NCI-H82 treated with DMSO at 0.1 percent for 48 hours (cell line): Measurements from ENCODE around the gene HPGD.
"Not testable (repeated sequence)": the region's sequence is repeated elsewhere in the genome, so short reads cannot be mapped to it uniquely, and the experiment has no call there.

Experiments
- DNase-seq: peaks from one replicate; lab custom pipeline; 2025; ENCODE audit not compliant: unreplicated experiment; lab: John Stamatoyannopoulos, UW

HPGD gene

GRCh38 chr4:174528226-174528625 is 5.9 kb upstream of the HPGD start:
- no peak for DNase-seq

- DNase-seq = no peak
These were observed 4.4 kb upstream of the HPGD start for GRCh38 chr4:174526731-174527130.

DNA sequence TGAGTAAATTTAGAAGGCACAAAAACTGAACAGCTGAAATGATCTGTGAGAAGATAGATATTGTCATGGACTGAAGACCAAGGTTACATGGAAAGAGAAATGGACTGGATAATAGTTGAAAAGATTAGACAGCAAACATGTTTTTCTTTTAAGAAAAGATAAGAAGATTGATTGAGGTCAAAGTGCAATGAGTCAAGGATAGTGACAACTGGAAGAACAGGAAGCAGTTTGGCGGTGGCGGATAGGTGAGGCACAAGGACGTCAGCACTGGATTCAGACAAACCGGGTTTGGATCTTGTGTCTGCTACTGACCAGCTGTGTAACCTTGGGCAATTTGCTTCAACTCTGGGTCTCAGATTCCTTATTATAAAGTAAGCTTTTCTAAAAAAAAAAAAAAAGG is 2.0 kb upstream of the HPGD start:
- DNase-seq = no peak

DNA sequence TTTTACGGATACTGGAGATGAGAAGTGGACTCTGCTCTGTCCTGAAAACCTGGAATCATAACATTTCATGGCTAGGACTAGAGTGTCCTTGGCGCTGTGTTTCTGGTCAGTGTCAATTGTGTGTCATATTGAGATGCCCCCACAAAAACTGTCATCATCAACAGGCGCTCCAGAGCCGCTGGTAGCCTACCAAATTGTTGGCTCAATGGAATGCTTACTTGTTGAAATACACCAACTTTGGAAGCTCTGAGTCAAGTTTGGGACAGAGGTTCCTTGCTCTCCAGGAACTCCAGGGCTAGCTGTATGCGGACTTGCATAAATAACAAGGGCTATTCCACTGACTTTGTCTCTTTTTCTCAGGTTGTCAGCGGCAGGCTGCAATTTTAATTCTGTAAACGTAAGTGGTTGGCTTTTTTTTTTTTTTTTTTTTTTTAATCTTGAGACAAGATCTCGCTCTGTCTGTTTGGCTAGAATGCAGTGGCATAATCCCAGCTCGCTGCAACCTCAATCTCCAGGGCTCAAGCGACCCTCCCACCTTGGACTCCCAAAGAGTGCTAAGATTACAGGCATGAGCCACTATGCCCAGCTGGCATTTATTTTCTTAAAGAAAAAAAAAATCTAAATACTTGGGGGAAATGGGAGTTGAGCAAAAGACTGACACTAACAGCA is 871 bp upstream of the HPGD start:
- no peak for DNase-seq

DNA sequence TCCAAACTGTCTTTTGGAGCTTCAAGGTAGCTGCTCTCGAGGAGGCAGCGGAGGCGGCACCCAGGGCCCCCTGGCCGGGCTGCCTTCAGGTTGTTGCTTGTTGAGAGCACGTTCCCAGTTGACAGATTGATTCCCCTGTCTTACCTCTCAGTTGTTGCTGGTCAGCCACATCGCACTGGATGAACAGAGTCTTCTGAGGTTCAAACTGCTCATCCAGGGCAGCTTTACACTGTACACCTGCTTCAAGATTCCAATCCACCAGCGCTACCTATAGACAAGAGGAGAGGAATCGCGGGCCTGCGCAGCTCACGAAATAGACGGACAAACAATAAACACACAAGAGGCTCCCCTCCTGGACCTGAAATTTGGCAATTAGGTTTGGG is 497 bp downstream of the HPGD start:
- no peak for DNase-seq

DNA sequence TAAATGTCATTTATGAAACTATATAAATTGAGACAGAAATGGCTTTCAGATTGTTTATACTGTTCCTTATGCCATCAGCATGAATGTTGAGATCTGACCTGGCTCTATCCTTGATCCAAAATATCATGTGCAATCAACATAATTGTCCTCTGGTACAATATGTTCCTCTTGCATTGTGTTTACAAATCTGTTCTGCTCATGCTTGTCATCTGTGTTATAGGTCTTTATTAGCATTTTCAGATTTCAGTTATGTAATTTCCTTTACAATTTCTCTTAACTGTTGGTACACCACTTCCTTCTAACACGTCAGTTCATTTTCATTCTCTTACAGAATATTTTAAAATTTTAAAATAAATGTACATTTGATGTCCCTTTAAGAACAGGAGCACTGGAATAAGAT is 1.6 kb downstream of the HPGD start:
- no peak for DNase-seq

DNA sequence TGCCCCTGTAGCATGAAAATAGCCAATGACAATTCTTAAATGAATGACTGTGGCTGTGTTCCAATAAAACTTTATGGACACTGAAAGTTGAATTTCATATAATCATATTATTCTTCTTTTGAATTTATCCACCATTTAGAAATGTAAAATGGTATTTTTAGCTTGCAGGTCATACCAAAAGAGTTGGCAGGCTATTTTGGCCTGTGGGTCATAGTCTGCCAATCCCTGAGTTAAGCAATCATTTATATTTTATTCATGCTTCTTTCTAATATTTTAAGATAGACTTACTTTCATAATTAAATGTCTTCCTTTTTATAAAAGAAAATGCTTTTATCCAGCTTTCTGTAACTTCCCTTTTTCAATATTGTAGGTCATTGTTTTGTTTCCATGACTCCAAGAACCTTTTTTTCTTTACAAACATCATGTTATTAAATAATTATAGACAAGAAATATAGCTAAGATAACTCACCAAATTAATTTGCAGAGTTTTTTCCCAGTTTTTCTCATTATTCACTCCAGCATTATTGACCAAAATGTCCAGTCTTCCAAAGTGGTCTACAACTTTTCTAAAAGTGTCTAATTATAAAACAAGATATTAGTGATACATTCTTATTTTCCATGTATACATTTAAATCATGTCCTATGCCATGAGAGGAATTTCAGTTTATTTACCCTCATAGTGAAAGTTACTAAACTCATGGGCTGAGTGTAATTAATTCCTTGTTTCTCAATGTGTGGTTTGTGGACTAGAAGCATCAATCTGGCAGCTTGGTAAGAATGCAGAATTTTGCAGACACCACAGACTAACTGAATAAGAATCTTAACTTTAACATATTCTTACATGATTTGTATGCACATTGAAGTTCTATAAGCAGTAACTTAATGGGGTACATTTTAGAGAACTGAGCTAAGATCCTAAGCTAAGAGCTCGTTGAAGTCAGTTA is 4.5 kb downstream of the HPGD start:
- DNase-seq = no peak

GRCh38 chr4:174516794-174517193 is 5.5 kb downstream of the HPGD start:
- DNase-seq = no peak

DNA sequence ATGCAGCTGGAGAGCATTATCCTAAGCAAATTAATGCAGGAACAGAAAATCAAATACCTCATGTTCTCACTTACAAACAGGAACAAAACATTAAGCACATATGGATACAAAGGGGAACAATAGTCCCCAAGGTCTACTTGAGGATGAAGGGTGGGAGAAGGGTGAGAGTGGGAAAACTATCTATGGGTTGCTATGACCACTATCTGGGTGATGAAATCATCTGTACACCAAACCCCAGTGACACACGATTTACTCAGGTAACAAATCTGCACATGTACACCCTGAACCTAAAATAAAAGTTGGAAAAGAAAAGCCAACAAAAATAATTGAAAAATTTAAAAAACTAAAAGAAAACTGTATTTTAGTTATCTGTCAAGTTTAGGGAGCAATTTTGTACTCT is 5.9 kb downstream of the HPGD start:
- no peak for DNase-seq

DNA sequence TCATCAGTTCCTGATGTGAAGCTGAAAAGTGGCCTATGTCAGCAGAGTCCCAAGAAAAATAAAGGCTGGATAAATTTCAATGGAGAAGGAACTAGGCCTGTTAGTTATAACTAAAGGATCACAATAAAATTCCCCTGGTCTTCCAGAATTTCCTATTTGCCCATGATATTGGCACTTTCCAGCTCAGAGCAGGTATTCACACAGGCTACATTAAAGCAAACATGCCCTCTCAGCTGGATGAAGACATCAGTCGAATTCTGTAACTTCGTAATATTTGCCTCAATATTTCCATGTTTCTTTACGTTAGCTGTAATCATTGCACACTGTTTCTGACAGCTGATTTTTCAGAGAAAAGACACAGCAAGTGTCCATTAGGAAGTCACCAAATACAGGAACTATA is 9.5 kb downstream of the HPGD start:
- DNase-seq = no peak

GRCh38 chr4:174505892-174506291 is 16.4 kb downstream of the HPGD start:
- DNase-seq = no peak

- DNase-seq = no peak
These were observed 17.3 kb downstream of the HPGD start for GRCh38 chr4:174505007-174505406.

DNA sequence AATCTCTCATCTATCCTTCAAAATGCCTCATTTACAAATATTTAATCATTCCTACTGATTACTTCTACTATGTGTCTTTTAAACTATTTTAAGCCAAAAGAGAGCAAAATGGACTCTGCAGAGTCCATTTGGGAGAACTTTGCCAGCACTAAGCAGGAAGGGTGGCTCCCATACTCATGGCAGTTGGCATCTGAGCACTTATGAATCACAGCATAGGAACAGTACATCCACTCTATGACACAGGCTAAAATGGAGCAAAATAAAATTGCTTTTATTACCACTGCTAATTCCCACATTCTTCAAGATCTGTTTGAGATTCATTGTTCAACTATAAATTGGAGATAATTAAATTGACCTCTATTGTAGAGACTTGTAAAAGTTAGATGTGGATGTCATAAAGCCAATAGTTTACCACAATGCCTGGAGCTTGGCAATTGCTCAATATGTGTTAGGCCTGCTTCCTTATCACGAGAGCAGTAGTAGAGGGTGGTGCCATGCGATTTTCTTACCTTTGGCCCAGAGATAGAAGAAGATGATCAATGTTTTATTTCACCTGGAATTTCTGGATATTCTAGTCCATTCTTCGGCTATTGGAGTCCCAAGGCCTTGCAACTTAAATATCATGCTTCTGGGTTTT is 19.1 kb downstream of the HPGD start:
- no peak for DNase-seq

DNA sequence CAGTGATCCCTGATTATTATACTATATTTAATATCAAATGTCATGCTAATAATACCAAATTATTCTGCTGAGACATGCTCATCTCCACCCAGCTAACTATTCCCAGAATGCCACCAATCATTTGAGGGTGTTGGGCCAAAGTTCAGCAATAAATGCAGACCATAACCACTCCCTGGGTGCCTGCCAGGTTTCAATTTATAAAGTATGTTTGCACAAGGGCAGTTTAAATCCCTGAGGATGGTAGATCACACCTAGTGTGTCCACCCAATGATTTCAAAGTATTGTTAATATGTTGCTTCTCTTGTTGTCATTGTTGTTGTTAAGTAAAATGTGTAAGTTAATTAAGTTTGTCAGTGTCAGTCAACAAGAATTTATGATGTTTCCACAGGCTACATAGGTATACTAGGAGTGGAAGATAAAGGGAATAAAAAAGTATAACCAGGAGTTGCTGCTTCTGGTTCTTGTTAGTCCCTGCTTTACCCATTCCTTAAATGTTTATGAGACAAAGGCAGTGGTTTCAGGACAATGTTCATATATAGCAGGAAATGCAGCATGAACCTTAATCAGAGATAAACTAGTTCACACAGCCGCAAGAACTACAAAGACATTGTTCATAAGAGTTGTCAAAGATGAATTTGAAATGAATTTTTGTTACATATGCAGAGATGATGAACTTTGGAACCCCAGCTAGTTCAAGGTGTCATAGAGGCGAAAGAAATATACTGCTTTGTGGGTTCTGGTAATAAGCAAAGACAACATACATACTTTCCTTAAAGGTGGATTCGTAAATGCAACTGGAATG is 25.5 kb downstream of the HPGD start:
- no peak for DNase-seq

DNA sequence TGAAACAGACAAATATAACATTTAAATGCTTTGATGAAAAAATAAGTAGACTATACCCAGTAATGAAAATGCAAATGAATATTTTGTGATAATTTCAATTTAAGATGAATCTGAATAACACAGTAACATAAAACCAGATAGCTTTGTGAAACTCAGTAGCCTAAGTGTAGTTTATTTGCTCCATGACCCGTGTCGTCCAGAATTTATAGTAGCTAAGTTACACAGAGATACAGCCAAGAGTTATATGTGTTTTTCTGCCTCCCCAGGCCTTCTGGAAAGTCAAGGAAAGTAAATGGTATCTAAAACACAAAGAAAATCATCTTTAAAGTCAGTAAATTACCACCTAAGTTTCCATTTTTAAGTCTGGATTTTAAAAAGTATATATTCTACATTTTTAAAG is 26.7 kb downstream of the HPGD start:
- no peak for DNase-seq

GRCh38 chr4:174494726-174495125 is 27.6 kb downstream of the HPGD start:
- DNase-seq = no peak

DNA sequence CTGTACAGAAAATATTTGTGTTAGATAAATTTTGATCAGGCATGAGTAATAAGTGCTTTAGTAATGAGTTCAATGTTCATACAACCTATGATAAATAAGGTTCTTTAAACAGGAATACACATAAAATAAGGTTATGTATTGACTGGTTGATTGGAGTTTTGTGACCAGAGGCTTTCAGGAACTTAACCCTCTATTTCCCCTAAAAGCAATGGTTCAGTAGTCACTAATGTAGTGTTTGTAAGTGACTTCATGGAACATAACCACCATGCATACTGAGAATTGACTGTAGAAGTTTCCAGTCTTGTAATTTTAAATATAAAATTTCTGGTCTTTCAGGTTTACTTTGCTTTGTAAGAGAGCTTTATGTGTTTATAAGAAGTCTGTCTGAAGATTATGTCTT is 28.1 kb downstream of the HPGD start:
- no peak for DNase-seq

GRCh38 chr4:174490451-174490961 is 31.8 kb downstream of the HPGD start:
- no peak for DNase-seq

- DNase-seq = not testable (repeated sequence)
These were observed 33.9 kb downstream of the HPGD start for GRCh38 chr4:174488368-174488767.

DNA sequence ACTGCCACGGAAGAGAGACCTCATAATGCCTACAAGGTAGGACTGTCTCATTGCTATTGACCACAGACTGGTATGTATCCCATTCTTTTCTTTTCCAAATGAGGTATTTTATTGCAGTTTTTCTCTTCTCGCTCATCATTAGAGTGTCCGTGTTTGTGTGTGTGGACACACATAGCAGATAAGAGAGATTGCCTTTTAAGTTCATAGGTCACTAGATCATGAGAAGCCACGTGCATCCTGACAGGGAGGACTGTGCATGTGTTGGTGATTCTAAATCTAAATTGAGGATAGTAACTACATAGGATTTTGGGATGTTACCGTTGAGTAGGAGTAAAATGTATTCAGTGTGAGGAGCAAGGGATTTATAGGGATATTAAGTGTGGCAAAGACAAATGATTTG is 37.3 kb downstream of the HPGD start:
- DNase-seq = no peak

DNA sequence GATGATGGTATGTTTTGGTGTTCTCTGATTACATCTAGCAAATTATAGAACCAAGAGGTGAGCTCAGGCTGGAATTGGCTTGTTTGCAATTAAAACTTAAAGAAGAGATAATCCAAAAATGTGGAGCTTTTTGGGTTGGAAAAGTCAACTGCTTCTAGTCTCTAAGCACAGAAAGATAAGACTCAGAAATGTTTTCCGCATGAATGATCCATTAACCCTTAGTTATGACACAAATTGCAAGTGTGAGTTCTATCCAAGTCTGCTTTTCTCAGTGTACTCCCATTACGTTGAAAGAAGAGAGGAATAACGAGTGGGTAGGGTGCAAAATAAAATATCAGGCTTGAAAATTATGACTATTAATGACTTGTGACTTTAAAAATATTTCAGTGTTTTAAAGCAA is 38.5 kb downstream of the HPGD start:
- DNase-seq = no peak
